Subcutaneous abdominal adipose tissue (tissue), 5 donors: Measurements from ENCODE around the gene ZMPSTE24.

Source experiments
- H3K27ac ChIP-seq: one replicate; pipeline ENCODE4 v1.7.0; 2013; ENCODE audit warnings: low read depth, mild to moderate bottlenecking, inconsistent platforms, low read length, moderate library complexity
- H3K27me3 ChIP-seq, 5 donors: one replicate each; pipeline ENCODE4 v1.7.0; 2013; ENCODE audit warnings: low read length in 5 of 5, inconsistent platforms in 1 of 5; ENCODE audit not compliant: control insufficient read depth in 5 of 5, insufficient read depth in 4 of 5
- H3K36me3 ChIP-seq, 5 donors: one replicate each; pipeline ENCODE4 v1.7.0; 2013; ENCODE audit warnings: low read length in 5 of 5; ENCODE audit not compliant: control insufficient read depth in 5 of 5, insufficient read depth in 5 of 5
- H3K4me1 ChIP-seq, 5 donors: one replicate each; pipeline ENCODE4 v1.7.0; 2013; ENCODE audit warnings: low read length in 5 of 5, mild to moderate bottlenecking in 3 of 5, moderate library complexity in 1 of 5; ENCODE audit not compliant: control insufficient read depth in 5 of 5, insufficient read depth in 5 of 5
- H3K4me3 ChIP-seq, 5 donors: one replicate each; pipeline ENCODE4 v1.7.0; 2013; ENCODE audit warnings: low read length in 5 of 5, low read depth in 1 of 5
- H3K9ac ChIP-seq, 5 donors: one replicate each; pipeline ENCODE4 v1.7.0; 2013; ENCODE audit warnings: low read length in 5 of 5, mild to moderate bottlenecking in 4 of 5, moderate library complexity in 3 of 5
- H3K9me3 ChIP-seq, 5 donors: one replicate each; pipeline ENCODE4 v1.7.0; 2013; ENCODE audit warnings: low read length in 5 of 5; ENCODE audit not compliant: control insufficient read depth in 5 of 5
- donor health status: healthy.
- donor health status: healthy.
- donor health status: healthy.
- donor health status: healthy.
- donor health status: healthy.

Gene ZMPSTE24

DNA sequence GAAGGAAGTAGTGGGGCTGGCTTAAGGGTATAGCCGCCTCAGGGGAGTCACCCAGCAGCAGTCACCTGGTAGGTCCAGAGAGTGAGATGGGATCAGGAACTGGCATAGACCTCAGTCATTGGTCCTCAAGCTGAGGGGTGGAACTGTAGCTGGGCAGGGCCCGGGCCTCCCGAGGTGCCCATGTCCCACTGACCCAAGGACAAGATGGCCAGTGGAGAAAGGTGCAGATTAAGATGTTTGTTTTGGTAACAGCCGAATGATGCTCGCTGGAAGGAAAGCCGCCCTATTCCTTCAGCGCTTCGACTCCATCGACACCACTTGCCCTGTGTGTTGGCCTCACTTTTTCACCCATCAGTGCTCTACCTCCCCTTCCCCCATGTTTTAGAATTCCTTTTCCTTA, 42.6 kb downstream of the ZMPSTE24 start:
- H3K36me3 ChIP-seq: no peaks in the 10 kb centered on the region
- H3K4me3 ChIP-seq: no peak overlapping the region
- H3K27me3 ChIP-seq: peaks cover 0 to 24% (median 7%) of the 10 kb centered on the region in 5 donors
- peaks cover 0 to 5% (median 0%) of the 10 kb centered on the region in 5 donors for H3K4me1 ChIP-seq
- H3K9me3 ChIP-seq: no peaks in the 10 kb centered on the region
- no peak overlapping the region for H3K27ac ChIP-seq
- no peak overlapping the region for H3K9ac ChIP-seq

DNA sequence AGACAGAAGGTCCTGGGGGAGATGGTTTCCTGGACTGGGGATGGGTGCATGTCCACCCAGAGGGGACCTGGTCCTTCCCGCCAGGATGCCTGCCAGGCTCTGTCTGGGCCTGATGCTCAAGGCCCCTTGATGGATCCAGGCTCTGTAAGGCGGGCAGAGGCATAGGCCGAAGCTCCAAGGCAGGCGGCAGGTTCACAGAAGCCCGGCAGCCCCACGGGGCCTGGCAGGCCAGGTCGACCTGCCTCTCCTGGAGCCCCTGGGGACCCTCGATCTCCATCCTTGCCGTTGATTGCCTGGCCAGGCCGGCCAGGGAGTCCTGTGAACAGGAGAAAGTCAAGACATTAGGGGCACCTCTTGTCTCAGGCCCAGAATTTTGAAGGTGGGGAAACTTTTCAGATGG, 43.0 kb downstream of the ZMPSTE24 start:
- H3K4me1 ChIP-seq: peaks cover 0 to 5% (median 0%) of the 10 kb centered on the region in 5 donors
- H3K9ac ChIP-seq: no peak overlapping the region
- peaks cover 0 to 24% (median 7%) of the 10 kb centered on the region in 5 donors for H3K27me3 ChIP-seq
- H3K27ac ChIP-seq: no peak overlapping the region
- H3K9me3 ChIP-seq: no peaks in the 10 kb centered on the region
- no peak overlapping the region for H3K4me3 ChIP-seq
- H3K36me3 ChIP-seq: no peaks in the 10 kb centered on the region

GRCh38 chr1:40301541-40302299, 43.7 kb downstream of the ZMPSTE24 start:
- H3K4me1 ChIP-seq: peaks cover 0 to 5% (median 0%) of the 10 kb centered on the region in 5 donors
- peaks cover 0 to 24% (median 7%) of the 10 kb centered on the region in 5 donors for H3K27me3 ChIP-seq
- H3K4me3 ChIP-seq: no peak overlapping the region
- H3K9ac ChIP-seq: no peak overlapping the region
- H3K27ac ChIP-seq: no peak overlapping the region
- H3K9me3 ChIP-seq: no peaks in the 10 kb centered on the region
- H3K36me3 ChIP-seq: no peaks in the 10 kb centered on the region

DNA sequence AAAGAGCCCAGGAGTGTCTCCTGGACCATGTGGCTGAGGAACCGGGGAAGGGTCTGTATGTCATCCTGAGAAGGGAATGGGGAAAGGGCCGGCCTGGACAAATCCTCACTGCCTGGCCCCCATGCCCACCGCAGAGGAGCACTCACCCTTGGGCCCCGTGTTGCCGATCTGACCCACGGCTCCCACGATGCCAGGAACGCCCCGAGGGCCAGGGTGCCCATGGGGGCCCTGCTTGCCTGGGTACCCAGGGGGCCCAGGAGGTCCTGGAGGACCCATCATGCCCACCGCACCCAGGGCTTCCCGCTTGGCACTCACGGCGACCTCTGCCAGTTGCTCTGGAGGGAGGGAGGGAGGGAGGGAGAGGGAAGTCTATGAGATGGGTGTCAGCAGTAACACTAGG, 44.4 kb downstream of the ZMPSTE24 start:
- Histone ChIP-seq H3K9me3 (no peaks in the 10 kb centered on the region), H3K36me3 (no peaks in the 10 kb centered on the region), H3K27ac (no peak overlapping the region), H3K27me3 (peaks cover 0 to 24% (median 7%) of the 10 kb centered on the region in 5 donors), H3K9ac (no peak overlapping the region), H3K4me3 (no peak overlapping the region), H3K4me1 (peaks cover 0 to 5% (median 0%) of the 10 kb centered on the region in 5 donors)

DNA sequence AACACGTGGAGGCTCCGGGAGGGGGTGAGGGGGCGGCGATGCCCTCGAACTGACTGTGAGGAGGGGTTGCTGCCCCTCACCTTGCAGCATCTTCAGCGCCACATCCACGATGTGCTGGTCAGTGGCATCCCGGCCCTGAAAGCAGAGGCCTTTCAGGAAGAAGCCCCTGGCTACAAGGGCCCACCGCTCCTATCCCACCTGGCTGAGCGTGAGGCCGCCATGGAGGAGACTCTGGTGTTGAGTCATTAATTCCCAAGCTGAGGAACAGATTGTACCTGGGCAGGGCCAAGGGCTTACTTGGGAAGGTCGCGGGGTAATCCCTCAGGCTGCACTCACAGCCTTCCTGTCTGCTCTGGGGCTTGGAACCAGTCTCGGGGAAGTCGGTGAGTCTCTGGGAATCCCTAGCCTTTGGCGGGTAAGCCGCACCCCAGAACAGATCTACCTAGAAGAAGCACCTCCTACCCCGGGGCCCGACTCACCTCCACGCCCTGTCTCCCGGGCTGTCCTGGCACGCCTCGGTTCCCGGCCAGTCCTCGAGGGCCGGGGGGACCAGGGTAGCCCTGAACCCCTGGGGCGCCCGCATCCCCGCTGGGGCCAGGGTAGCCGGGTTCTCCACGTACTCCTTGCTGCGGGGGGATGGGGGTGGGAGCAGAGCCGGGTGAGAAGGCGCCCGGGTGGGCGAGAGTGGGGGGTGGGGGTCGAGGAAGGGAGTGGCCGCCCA, 45.2 kb downstream of the ZMPSTE24 start:
- Histone ChIP-seq H3K4me3 (no peak overlapping the region), H3K9ac (no peak overlapping the region), H3K9me3 (no peaks in the 10 kb centered on the region), H3K36me3 (no peaks in the 10 kb centered on the region), H3K27ac (no peak overlapping the region), H3K27me3 (peaks cover 0 to 24% (median 7%) of the 10 kb centered on the region in 5 donors), H3K4me1 (peaks cover 0 to 5% (median 0%) of the 10 kb centered on the region in 5 donors)

DNA sequence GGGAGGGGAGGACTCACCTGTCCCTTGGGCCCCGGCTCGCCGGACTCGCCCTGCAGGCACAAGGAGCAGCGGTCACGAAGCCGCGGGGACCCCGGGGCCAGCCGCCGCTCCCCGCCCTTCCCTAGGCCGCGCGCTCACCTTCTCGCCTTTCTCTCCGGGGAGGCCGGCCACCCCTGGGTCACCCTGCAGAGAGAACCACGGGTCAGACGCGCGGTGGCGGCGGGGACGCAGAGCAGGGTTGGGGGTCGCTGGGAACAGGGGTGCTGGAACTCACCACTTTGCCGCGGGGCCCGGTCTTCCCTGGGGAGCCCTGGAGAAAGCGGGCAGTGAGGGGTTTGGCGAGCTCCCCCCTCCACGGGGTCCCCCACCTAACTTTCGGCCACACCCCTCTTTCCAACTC, 45.8 kb downstream of the ZMPSTE24 start:
- H3K9ac ChIP-seq: no peak overlapping the region

GRCh38 chr1:40305451-40305850, 47.4 kb downstream of the ZMPSTE24 start:
- Histone ChIP-seq H3K27ac (no peak overlapping the region), H3K9me3 (no peaks in the 10 kb centered on the region), H3K4me1 (peaks cover 0 to 5% (median 0%) of the 10 kb centered on the region in 5 donors), H3K36me3 (no peaks in the 10 kb centered on the region), H3K9ac (no peak overlapping the region), H3K4me3 (no peak overlapping the region), H3K27me3 (peaks cover 0 to 24% (median 7%) of the 10 kb centered on the region in 5 donors)

More for the DNA sequence above, 45.8 kb downstream of the ZMPSTE24 start:
- Histone ChIP-seq H3K27ac (no peak overlapping the region), H3K36me3 (no peaks in the 10 kb centered on the region), H3K27me3 (peaks cover 0 to 24% (median 7%) of the 10 kb centered on the region in 5 donors), H3K4me1 (peaks cover 0 to 5% (median 0%) of the 10 kb centered on the region in 5 donors), H3K4me3 (no peak overlapping the region), H3K9me3 (no peaks in the 10 kb centered on the region)

DNA sequence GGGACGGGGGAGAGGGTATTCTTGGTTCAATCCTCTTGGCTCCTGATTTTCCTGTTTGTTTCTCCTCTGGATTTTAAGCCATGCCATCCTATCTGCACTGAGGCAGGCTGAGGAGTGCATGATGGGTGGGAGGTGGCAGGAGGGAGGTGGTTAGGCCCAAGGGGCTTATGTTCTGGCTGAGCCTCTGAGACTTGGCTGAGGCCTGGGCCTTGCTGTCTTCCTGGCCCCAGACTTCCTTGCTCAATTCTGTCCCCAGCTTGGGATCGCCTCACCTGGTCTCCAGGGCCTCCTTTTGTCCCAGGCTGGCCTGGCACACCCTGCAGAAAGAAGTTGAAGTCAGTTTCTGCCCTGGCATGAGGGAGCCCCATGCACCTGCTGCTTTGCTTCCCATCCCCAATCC, 47.8 kb downstream of the ZMPSTE24 start:
- Histone ChIP-seq H3K36me3 (no peaks in the 10 kb centered on the region), H3K27me3 (peaks cover 0 to 21% (median 7%) of the 10 kb centered on the region in 5 donors), H3K9me3 (no peaks in the 10 kb centered on the region), H3K9ac (no peak overlapping the region), H3K4me1 (peaks cover 0 to 5% (median 0%) of the 10 kb centered on the region in 5 donors), H3K27ac (no peak overlapping the region), H3K4me3 (no peak overlapping the region)

DNA sequence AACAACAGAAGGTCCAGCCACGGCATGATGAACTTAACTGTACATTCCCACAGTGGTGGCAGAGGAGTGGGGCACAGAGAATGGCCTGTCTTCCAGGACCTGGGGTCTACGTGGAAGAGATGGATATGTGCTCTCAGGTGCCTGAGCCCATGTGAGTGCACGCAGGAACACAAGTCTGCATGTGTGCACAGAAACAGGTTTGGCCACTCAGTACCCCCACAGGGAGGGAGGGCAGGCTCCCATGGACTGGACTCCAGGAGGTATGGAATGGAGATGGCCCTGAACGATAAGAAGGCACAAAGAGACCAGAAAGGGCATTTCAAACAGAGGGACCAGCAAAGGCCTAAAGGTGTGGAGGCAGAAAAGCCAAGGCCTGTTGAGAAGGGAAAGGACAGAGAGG, 48.3 kb downstream of the ZMPSTE24 start:
- H3K9ac ChIP-seq: no peak overlapping the region
- no peak overlapping the region for H3K27ac ChIP-seq
- H3K36me3 ChIP-seq: no peaks in the 10 kb centered on the region

GRCh38 chr1:40307186-40307585, 49.1 kb downstream of the ZMPSTE24 start:
- Histone ChIP-seq H3K36me3 (no peaks in the 10 kb centered on the region), H3K9me3 (no peaks in the 10 kb centered on the region), H3K27ac (no peak overlapping the region), H3K27me3 (peaks cover 0 to 17% (median 7%) of the 10 kb centered on the region in 5 donors), H3K9ac (no peak overlapping the region), H3K4me1 (peaks cover 0 to 5% (median under 1%) of the 10 kb centered on the region in 5 donors), H3K4me3 (no peak overlapping the region)

More for the DNA sequence above, 48.3 kb downstream of the ZMPSTE24 start:
- H3K4me3 ChIP-seq: no peak overlapping the region
- H3K9me3 ChIP-seq: no peaks in the 10 kb centered on the region
- H3K27me3 ChIP-seq: peaks cover 0 to 18% (median 7%) of the 10 kb centered on the region in 5 donors
- peaks cover 0 to 5% (median 0%) of the 10 kb centered on the region in 5 donors for H3K4me1 ChIP-seq
